Esophagus muscularis mucosa (tissue), 3 donors: ENCODE data around the gene KRTAP13-1.

Experiments
- POLR2A ChIP-seq: fragments of 450-650 bp; IDR thresholded peaks from one replicate; pipeline ENCODE4 v1.6.1; 2017; ENCODE audit warnings: antibody characterized with exemption, moderate library complexity, mild to moderate bottlenecking, low read depth
- POLR2AphosphoS5 ChIP-seq, 2 donors: sonication (generic); formaldehyde crosslinking; IDR thresholded peaks; one replicate each; pipeline ENCODE4 v1.6.1; 2017; ENCODE audit warnings: antibody characterized with exemption in 2 of 2
- TF ChIP-seq, protein P1 (sequence below), 3 experiments: fragments of 200-600 bp in 2 of 3; fragments of 450-650 bp in 1 of 3; sonication (generic) in 2 of 3; IDR thresholded peaks; one replicate each; pipeline ENCODE4 v1.5.1; 2017 to 2019; ENCODE audit warnings: antibody characterized with exemption in 3 of 3, mild to moderate bottlenecking in 2 of 3, moderate library complexity in 1 of 3

- TF ChIP-seq, protein P1, sequence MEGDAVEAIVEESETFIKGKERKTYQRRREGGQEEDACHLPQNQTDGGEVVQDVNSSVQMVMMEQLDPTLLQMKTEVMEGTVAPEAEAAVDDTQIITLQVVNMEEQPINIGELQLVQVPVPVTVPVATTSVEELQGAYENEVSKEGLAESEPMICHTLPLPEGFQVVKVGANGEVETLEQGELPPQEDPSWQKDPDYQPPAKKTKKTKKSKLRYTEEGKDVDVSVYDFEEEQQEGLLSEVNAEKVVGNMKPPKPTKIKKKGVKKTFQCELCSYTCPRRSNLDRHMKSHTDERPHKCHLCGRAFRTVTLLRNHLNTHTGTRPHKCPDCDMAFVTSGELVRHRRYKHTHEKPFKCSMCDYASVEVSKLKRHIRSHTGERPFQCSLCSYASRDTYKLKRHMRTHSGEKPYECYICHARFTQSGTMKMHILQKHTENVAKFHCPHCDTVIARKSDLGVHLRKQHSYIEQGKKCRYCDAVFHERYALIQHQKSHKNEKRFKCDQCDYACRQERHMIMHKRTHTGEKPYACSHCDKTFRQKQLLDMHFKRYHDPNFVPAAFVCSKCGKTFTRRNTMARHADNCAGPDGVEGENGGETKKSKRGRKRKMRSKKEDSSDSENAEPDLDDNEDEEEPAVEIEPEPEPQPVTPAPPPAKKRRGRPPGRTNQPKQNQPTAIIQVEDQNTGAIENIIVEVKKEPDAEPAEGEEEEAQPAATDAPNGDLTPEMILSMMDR (IDR thresholded peaks at IDR 0.05): no peak
- TF ChIP-seq POLR2A (no peak), POLR2AphosphoS5 (IDR thresholded peaks at IDR 0.05) (no peak)
Measured at GRCh38 chr21:30439975-30440374, 44.1 kb downstream of the KRTAP13-1 start, which contains the start of gene KRTAP15-1.
